ENCODE results near the gene SHOC2. TPM values are rescaled to one million over a fixed set of nuclear protein-coding genes. Genes with fewer than 3 reads are reported as not detected.
A peak's percentile ranks its signal among the peaks of the same experiment; 100 is the strongest.
"Not testable (repeated sequence)": the region's sequence is repeated elsewhere in the genome, so short reads cannot be mapped to it uniquely, and the experiment has no call there.

Gene SHOC2
- total RNA-seq, 2 donors from 2014 or later = 66.8 to 79.2 TPM

DNA sequence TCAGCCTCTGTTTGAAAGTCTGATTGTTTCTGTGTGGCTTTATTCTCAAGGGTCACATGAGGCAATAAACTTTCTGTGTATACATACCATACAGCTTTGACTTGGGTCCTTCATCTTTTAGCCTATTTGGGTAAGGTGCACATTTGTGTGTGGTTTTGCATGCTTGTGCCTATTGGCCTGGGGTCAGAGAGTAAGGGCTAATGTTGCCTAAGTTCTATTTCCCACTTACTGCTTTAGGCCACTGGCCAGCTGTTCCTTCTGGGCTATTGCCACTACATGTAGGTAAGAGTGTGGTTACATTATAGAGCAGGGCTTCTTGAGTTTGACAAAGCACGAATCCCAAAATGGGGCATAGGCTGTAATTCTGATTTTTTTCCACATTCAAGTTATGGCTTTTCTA, 22.2 kb upstream of the SHOC2 start:
- ATAC-seq (peak; percentile 15), DNase-seq (no peak)
- intact Hi-C loops (cut with DNase I, micrococcal nuclease) = loop anchor here (5.0 to 10.0 kb wide), 2 partner anchors 95 to 152 kb away; no protein-coding TSS in a partner anchor

DNA sequence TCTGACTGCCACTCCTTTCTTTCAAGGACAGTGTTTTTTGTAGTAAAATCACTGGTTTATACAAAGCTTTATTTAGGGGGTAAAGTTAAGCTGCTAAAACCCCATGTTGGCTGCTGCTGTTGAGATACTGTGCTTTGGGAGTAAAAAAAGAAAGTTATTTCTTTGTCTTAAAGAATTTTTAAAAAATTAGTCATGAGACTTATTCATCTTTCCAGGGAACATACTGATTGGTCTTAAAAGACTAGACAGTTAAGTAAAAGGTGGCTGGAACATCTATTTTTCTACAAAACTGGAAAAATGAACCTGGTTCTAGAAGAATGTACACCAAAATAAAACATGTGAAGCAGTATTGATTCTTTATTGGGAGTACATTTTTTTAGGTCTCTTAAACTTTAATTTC, 21.0 kb upstream of the SHOC2 start:
- ATAC-seq (no peak), DNase-seq (no peak)
- intact Hi-C loops (cut with DNase I, micrococcal nuclease) = loop anchor here (5.0 to 10.0 kb wide), 2 partner anchors 96 to 154 kb away; no protein-coding TSS in a partner anchor

DNA sequence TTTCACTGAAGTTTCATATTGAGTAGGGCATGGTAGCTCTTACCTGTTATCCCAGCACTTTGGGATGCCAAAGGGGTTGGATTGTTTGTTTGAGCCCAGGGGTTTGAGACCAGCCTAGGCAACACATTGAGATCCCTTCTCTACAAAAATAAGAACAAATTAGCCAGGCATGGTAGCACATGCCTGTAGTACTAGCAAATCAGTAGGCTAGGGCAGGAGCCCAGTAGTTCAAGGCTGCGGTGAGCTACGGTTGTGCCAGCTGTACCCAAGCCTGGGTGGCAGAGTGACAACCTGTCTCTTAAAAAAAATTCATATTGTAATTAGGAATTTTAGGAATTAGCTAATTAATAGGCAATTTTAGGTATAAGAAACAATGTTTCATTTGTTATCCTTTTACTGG, 18.4 kb upstream of the SHOC2 start:
- DNase-seq = no peak

DNA sequence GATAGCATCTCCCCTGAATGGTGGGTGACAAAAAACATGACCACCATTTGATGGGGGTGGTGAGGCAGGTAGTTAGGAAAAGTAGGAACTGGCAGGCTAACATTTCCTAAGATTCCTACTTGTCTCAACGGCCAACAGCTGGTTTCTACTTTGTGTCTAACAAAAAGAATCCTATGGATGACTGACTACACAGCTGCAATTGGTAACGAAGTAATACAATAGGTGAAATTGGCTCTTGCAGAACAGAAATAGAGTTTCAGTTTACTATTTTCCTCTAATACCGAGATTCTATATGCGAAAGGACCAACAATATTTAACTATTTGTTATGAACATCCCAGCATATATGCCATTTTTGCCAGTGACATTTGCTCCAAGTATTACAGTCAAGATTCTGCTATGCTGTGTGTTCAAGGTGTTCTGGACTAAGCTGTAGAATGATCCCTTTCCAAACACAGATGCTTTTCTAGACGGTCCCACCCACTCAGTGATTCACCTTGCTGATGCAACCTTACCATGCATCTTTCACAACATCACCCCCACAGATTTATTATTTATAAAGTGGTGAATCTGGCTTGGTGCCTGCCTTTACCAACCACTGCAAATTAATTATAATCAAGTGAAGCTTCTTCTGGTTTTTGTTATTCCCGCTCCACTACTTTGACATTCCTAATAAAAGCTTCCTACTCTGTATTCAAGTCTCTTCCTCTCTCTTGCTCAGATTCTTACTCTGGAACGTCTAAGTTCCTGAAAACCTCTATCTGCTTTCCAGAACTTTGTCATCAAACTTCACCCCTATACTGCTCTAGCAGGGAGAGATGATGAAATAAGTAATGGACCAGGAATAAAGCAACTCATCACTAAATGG, 17.2 kb upstream of the SHOC2 start:
- ATAC-seq = peak; percentile 11
- intact Hi-C loops (cut with DNase I, micrococcal nuclease) = no loop called here
- no peak for DNase-seq

More for the DNA sequence above, 18.4 kb upstream of the SHOC2 start:
- intact Hi-C loops (cut with DNase I, micrococcal nuclease) = no loop called here
- ATAC-seq = no peak

DNA sequence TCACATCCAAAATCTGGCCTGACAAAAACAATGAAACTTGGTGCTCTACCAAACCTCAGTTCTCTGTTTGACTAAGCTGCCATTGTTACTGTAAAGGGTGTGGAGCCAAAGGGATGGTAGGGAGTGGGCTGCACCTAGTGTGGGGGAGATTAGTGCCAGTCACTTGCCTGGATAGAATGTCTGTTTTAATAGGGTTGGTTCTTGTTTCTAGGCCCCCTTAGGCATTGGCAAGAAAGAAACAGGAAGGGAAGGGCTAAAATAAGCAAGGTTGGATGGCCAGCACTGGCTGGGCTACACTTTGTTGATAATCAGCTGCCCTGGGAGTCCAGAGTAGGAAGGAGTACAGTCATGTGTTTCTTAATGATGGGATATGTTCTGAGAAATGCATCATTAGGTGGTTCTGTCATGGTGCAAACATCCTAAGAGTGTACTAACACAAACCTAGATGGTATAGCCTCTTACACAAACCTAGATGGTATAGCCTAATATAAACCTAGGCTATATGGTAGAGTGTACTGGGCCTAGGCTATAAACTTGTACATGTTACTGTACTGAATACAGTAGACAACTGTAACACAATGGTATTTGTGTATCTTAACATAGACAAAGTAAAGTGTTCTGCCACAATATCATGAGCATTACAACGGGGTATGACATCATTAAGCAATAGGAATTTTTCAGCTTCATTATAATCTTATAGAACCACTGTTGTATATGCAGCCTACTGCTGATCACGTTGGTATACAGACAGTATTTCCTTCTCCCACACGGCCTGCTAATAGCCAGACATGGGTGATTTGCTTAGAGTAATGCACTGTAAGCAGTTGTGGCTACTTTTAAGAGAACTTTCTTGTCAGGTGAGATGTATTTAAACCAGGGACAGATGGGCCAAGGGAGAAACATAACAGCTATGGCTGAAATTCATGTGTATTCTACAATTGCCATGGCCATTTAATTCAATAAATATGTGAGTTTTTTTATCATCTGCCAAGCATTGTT, 15.8 kb upstream of the SHOC2 start:
- intact Hi-C loops (cut with DNase I, micrococcal nuclease) = no loop called here

DNA sequence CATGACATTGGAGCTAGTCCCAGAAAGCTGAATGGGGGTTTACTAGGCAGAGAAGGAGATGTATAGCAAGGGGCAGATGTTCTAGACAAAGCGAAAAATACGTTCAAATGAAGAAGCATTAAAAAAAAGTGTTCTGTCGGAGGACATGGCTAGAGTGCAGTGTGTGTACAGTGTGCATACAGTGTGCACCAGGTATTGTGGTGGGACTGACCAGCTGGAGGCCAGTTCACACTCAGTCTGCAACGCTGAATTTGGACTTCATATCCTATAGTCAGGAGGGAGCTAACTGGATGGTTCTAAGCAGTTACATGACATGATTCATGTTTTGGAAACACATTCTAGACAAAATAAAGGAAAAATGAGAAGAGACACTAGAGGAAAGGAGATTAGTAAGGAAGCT, 9.3 kb upstream of the SHOC2 start:
- intact Hi-C loops (cut with DNase I, micrococcal nuclease) = no loop called here

More for the DNA sequence above, 15.8 kb upstream of the SHOC2 start:
- DNase-seq = no peak
- ATAC-seq = peak; percentile 25

DNA sequence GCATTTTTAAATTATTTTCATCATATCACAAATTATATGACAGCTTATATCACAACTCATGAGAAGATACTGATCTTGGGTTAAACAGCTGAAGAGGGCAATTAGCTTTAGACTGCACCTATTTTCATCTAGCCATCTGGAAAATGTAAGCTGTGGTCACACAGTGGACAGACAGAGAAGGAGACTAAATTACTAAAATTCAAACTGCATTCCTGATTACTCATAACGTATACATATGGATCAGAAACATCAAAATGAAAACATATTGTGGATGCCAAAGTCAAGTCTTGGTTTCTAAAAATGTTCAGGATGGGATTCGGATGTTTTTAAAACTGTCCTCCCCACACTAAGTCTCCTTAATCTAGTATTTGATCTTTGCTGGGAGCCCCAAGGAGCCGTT, 7.0 kb upstream of the SHOC2 start:
- ATAC-seq (no peak), DNase-seq (no peak)
- intact Hi-C loops (cut with DNase I, micrococcal nuclease) = no loop called here

More for the DNA sequence above, 9.3 kb upstream of the SHOC2 start:
- no peak for DNase-seq
- ATAC-seq = peak; percentile 25

DNA sequence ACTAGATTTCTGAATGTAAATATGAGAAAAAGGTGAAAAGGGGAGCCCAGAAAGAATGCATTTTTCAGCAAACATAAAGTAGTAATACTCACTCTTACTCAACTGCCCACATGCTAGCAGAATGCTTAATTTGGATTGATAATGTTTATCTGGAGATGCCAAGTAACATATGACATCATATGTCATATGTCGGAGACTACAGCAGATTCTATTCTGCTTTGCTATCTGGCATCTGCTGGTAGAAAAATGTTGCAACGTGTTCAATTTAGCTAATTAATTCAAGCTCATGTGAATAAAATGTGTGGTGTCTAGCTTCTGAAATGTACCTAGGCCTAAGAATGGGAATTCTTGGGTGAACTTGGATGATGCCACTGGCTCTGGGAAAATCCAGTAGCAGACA, 5.0 kb upstream of the SHOC2 start:
- DNase-seq = no peak
- intact Hi-C loops (cut with DNase I, micrococcal nuclease) = no loop called here
- ATAC-seq = no peak

DNA sequence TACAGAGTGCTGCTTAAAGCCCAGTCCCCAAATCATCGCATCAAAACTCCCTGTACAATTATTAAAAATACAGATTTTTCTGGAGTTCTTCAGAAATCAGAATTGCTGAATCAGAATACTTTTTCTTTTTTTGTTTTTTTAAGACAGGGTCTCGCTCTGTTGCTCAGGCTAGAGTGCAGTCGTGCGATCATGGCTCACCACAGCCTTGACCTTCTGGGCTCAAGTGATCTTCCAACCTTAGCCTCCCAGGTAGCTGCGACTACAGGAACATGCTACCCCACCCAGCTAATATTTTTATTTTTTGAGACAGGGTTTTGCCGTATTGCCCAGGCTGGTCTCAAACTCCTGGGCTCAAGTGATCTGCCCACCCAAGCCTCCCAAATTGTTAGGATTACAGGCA, 4.4 kb upstream of the SHOC2 start:
- ATAC-seq = no peak
- no peak for DNase-seq
- intact Hi-C loops (cut with DNase I, micrococcal nuclease) = no loop called here

DNA sequence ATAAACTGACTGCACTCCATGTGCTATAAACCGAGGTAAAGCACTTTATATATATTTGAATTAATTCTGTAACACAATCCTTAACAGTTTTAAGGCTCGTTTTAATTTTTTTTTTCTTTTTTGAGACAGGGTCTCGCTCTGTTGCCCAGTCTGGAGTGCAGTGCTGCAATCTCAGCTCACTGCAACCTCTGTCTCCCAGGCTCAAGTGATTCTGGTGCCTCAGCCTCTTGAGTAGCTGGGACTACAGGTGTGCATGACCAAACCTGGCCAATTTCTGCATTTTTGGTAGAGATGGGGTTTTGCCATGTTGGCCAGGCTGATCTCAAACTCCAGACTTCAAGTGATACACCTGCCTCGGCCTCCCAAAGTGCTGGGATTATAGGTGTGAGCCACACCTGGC, 3.8 kb upstream of the SHOC2 start:
- DNase-seq; intact Hi-C loops (cut with DNase I, micrococcal nuclease); ATAC-seq: not testable (repeated sequence)

DNA sequence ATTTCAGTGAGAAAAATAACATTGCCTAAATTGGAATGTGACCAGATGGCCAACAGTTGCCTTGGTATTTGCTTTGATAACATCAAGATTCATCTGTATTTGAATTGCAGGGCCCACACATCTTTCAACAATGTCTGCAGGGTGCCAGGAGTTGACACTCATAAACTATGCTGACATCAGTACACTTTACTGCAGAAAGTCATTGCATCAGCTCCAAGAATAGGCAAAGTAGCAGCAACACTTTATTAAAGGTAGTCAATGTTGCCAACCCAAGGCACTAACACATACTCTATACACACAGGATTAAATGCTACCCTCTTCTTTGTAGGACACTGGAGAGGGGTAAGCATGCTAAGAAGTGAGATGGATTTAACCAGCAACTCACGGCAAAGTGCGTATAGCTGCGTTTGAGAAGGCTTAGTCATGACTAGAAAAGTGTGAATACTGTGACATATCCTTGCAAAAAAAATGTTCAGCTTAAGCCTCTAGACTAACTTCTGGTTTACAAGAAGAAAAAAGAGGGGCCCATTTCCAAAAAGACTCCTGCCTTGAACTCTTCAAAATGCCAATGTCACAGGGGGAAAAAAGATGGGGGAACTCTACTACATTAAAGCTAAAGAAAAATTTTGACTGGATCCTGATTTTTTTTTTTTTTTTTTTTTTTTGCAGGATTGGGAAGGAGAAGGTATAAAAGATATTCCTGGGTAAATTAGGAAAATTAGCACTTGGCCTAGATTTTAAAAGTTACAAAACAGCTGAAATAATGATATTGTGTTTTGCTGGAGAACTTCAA, 2.7 kb upstream of the SHOC2 start:
- ATAC-seq = no peak
- DNase-seq = no peak
- intact Hi-C loops (cut with DNase I, micrococcal nuclease) = no loop called here

DNA sequence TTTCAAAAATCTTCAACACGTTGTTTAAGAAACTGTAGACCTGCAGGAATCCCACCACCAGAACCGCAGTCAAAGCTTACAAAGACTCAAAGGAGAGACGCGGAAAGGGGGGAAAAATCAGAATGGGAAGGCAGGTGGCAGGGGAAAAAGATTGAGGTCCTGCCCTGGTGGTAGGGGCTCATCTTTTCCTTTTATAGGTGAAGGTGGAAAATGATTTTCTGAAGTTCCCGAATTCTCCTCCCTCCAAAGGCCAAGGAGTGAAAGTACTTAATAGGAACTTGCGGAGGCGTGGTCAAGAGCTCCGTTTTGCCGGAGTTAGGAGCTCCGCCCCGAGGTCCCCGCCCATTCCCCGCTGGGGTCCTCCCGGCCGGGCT, 1.1 kb upstream of the SHOC2 start:
- peak; percentile 97 to 98 for DNase-seq
- intact Hi-C loops (cut with DNase I, micrococcal nuclease) = no loop called here
- no peak for ATAC-seq

DNA sequence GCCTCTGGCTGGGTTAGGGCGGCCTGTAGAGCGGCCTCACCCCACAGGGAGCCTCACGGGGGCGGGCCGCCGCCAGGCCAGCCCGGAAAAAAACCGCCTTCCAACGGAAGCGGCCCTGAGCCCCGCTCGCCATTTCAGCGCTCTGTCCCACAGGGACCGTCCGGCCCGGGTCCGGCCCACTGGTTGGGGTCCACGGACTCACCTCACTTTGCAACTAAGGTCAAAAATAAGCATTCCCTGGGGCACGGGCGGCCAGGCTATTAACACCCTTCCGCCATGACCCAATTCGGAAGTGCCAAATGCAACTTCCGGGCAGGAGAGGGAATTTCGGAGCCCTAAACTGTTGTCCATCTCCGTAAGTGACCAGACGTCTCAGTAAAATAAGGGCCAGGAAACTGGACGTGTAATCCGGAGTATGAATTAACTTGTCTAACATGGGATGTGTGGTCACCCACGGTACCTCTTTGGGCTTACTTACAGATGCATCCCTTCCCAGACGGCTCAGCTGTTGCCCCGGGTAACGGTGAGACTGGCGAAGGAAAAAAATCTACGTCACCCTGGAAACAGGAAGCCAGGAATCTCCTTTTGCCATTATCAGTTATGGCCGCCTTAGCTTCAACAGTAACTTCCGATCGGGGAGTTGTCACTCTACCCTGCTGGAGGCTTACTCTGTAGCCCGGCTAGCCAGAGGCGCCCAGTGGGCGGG, 608 bp upstream of the SHOC2 start, which contains the start of gene BBIP1:
BBIP1 (minus strand) TSS at position 538 of the 706 bp plus-strand sequence. CDS start 1,023 bp downstream, outside the sequence.
- intact Hi-C loops (cut with DNase I, micrococcal nuclease) = no loop called here
- DNase-seq = no peak
- ATAC-seq = peak; percentile 84

DNA sequence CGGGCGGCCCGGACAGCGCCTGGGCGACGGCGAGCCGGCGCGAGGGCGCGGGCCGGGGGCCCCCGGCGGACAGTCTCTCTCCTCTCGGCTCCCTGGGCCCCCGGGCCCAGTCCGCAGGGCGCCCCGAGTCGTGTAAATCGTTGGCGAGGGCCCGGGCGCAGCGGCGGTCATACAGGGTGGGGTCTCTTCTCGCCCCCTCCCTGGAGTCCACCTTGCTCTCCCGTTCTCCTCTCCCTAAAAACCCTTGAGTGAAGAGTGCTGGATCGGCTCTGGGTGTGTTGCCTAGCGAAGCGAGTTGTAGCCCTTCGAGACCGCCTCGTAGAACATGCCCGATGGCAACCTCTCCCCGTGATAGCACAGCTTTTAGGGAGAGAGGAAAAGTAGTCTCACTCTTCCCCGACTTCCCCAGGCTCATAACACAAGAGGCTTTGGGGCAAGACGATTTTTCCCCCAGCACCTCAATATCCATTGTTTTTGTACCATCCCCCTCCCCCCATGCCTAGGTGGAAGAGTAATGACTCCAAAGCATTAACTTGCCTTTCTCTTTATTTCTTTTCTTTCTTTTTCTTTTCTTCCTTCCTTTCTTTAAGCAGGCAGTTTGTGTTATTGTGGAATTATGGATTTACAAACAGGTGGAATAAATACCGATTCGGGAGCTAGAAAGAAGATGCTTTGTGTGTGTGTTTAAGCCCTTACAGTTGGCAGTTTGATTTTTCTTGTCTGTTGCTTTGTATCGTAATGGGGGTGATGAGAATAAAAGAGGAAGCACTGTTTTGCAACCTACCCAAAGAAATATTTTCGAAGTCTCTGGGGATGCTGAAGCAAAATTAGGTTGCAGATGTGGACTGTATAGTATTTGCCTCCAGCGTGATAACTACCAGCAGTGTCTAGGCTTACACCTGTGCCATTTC, 822 bp downstream of the SHOC2 start:
- no peak for ATAC-seq
- intact Hi-C loops (cut with DNase I, micrococcal nuclease) = no loop called here

DNA sequence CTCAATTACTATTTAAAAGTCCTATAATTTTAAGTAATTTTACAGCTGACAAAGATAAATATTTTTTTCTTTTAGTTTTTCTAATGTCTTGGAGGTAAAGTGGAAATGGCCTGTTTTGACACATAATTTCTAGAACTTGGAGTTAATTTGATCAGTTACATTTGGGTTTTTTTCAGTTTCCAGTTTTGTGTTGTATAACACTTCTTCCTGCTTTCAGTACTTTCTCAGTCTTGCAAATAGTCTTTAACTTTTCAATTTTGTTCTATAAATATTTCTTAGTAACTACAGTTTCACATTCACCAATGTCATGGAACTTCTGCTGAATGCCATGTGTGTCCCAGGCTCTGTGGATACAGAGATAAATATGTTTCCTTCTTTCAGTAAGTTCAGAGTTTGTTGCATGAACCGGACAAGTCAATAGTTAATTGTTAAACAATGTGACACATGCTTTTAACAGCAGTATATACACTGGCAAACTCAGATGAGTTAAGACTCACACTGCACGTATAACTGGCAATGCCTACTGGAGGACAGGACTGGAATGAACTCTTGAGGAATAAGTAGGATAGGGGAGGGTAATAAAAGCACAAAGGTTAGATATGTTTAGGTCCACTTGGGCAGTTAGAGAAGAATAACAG, 4.6 kb downstream of the SHOC2 start:
- intact Hi-C loops (cut with DNase I, micrococcal nuclease) = no loop called here
- ATAC-seq (peak; percentile 45), DNase-seq (no peak)

More for the DNA sequence above, 822 bp downstream of the SHOC2 start:
- DNase-seq = peak; percentile 36 to 55

DNA sequence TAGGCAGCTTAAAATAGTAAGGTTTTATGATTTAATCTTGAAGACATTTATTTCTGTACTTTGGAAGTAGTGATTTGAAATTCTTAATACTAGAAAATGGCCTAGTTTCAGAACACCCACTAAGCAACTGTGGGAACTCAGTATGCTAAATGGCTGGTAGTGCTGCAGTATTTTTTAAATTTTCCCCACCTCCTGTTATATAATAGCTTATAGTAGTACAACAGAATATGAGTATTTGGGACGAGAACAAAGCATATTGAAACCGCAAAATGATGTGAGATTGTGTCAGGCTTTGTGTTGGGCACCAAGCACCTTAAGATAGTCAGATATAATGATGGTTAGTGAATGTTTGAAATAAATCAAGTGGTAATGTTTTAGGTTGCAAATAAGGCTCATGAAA, 8.1 kb downstream of the SHOC2 start:
- DNase-seq (no peak), ATAC-seq (no peak)
- intact Hi-C loops (cut with DNase I, micrococcal nuclease) = no loop called here
